Stimulated activated CD4-positive, alpha-beta T cell treated with anti-CD3 and anti-CD28 coated beads, Interleukin-12 subunit alpha, Interleukin-12 subunit beta, amount 100 ng/mL, for 24 hours (primary cell): ENCODE results near the gene NKX1-2.

Experiments used
- DNase-seq, 2 experiments: peaks; one replicate each; pipeline ENCODE4 v3.0.0-alpha.2; 2020; ENCODE audit warnings: low read depth in 2 of 2

Gene NKX1-2

GRCh38 chr10:124450012-124450782 lies at the start of gene NKX1-2:
NKX1-2 (minus strand) TSS chr10:124450035; CDS start chr10:124449943, 92 bp downstream.
- DNase-seq: no peak

GRCh38 chr10:124498056-124498455 lies 48.2 kb upstream of the NKX1-2 start:
- DNase-seq: no peak

GRCh38 chr10:124497196-124497881 lies 47.5 kb upstream of the NKX1-2 start:
- no peak for DNase-seq

- no peak for DNase-seq
Measured at GRCh38 chr10:124496620-124497019, 46.8 kb upstream of the NKX1-2 start.

GRCh38 chr10:124496150-124496549 lies 46.3 kb upstream of the NKX1-2 start:
- DNase-seq: no peak

- no peak for DNase-seq
Measured at GRCh38 chr10:124495725-124496124, 45.9 kb upstream of the NKX1-2 start.

GRCh38 chr10:124495162-124495561 lies 45.3 kb upstream of the NKX1-2 start:
- no peak for DNase-seq

GRCh38 chr10:124494046-124494807 lies 44.4 kb upstream of the NKX1-2 start:
- no peak for DNase-seq

GRCh38 chr10:124493214-124493882 lies 43.5 kb upstream of the NKX1-2 start:
- no peak for DNase-seq

- no peak for DNase-seq
Measured at GRCh38 chr10:124492266-124492665, 42.4 kb upstream of the NKX1-2 start.

- no peak for DNase-seq
Measured at GRCh38 chr10:124491105-124491504, 41.3 kb upstream of the NKX1-2 start.

- no peak for DNase-seq
Measured at GRCh38 chr10:124486635-124487034, 36.8 kb upstream of the NKX1-2 start.

GRCh38 chr10:124484661-124485060 lies 34.8 kb upstream of the NKX1-2 start:
- no peak for DNase-seq

GRCh38 chr10:124484031-124484430 lies 34.2 kb upstream of the NKX1-2 start:
- no peak for DNase-seq

- DNase-seq: no peak
Measured at GRCh38 chr10:124482876-124483275, 33.0 kb upstream of the NKX1-2 start.

- no peak for DNase-seq
Measured at GRCh38 chr10:124482236-124482800, 32.5 kb upstream of the NKX1-2 start.

- no peak for DNase-seq
Measured at GRCh38 chr10:124481717-124482116, 31.9 kb upstream of the NKX1-2 start.

GRCh38 chr10:124480860-124481259 lies 31.0 kb upstream of the NKX1-2 start:
- no peak for DNase-seq

- no peak for DNase-seq
Measured at GRCh38 chr10:124478515-124478914, 28.7 kb upstream of the NKX1-2 start.

GRCh38 chr10:124477614-124478363 lies 28.0 kb upstream of the NKX1-2 start:
- DNase-seq: no peak
